HG02763 (cell line): ENCODE measurements around the gene KLHL41.

Experiments
- ATAC-seq: cut with Tn5 transposase; IDR thresholded peaks from one replicate; pipeline ENCODE4 v1.9.1; 2021; ENCODE audit warnings: mild to moderate bottlenecking, moderate library complexity; ENCODE audit not compliant: unreplicated experiment

The KLHL41 gene

DNA sequence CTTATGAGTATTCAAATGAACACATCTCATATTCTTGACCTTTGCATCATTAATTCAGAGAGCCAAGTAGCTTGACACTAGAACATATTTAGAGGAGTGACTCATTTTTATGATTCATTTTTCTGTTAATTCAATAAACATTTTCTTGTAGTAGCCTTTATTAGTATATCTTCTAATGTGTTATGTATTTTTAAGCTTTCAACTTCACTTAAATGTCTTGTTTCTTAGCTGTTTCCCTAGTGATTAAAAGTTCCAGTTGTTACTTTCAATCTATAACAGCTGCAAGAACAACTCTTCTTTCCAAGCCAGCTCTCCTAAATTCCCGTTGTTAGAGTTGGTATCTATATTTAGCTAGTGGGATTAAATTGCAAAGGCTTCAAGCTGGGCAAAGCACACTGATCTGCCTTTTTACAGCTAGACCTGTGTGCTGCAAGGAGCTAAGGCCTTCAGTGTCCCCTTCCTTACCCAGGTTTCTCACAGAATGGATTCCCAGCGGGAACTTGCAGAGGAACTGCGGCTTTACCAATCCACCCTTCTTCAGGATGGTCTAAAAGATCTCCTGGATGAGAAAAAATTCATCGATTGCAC is at the start of gene KLHL41:
Gene KLHL41, plus strand, starts transcription at position 405 of the 588 bp plus-strand sequence. Its CDS starts 77 bp downstream, at position 482.
- ATAC-seq = no peak

- ATAC-seq = no peak
Observed at GRCh38 chr2:169461143-169461542, 48.4 kb upstream of the KLHL41 start.

GRCh38 chr2:169462896-169463695 is 46.4 kb upstream of the KLHL41 start:
- no peak for ATAC-seq

DNA sequence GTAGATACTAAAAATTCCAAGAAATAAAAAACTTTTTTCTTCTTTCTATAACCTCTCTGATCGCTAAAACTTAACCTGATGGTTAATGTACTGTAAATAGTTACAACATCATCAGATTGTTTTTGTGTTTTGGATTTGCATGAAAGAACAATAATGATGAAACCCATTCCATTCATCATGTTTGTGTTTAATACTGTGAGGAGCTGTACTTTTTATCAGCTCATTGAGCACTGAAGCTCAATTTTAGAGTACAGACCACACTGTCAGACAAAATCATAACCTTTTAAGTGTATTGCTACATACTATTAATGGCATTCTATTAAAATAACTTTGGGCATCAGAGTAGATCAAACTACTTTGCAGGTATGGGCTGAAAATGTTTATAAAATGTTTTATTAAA is 45.0 kb upstream of the KLHL41 start:
- ATAC-seq = no peak

DNA sequence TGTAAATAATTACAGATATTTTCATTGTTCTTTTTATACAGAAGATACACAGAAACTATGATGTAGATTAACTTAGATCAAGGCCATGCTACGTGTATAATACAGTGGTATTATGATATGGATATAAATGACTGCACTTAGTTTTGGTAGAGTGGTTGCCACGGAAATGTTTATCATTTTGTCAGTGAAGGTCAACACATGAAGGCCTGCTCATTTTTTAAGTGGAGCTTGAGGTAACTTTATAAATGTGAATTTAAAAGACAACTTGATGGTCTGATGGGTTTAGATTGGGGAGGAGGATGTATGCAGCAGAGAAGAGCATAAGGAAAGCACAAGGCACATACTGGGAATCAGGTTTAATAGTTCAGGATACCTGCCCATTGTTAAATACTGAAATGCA is 44.6 kb upstream of the KLHL41 start:
- ATAC-seq = no peak

GRCh38 chr2:169468841-169469240 is 40.7 kb upstream of the KLHL41 start:
- ATAC-seq = no peak

DNA sequence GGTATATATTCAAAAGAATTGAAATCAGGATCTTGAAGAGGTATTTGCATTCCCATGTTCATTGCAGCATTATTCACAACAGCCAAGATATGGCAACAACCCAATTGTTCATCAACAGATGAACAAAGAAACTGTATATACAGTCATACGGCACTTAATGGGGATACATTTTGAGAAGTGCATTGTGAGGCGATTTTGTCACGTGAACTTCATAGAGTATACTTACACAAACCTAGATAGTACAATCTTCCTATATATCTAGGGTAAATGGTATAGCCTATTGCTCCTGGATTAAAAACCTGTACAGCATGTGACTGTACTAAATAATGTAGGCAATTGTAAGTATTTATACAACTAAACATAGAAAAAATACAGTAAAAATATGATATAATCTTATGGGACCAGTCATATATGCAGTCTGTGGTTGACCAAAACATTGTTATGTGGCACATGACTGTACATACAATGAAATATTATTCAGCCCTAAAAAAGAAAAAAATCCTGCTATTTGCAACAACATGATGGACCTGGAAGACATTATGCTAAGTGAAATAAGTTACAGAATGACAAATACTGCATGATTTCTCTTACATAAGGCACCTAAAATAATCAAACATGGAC is 39.4 kb upstream of the KLHL41 start:
- ATAC-seq = no peak

GRCh38 chr2:169472249-169472648 is 37.3 kb upstream of the KLHL41 start:
- ATAC-seq = no peak

DNA sequence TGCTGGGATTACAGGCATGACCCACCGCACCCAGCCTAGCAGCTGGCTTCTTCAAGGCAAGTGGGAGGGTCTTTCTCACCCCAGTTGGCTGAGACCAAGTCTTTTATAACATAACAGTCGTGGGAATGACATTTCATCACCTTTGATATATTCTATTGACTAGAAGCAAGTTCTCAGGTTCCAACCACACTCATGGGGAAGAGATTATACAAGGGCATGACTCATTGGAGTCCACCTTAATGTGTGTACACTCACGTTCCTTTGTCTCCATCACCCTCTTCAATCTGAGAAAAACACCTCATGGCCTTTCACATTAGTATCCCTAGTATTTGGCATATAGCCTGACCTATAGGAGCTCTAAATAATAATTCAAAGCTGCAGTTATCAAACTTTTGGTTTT is 33.0 kb upstream of the KLHL41 start:
- no peak for ATAC-seq

- ATAC-seq = no peak
Observed at GRCh38 chr2:169478339-169478738, 31.2 kb upstream of the KLHL41 start.

- no peak for ATAC-seq
Observed at GRCh38 chr2:169478745-169479256, 30.7 kb upstream of the KLHL41 start.

DNA sequence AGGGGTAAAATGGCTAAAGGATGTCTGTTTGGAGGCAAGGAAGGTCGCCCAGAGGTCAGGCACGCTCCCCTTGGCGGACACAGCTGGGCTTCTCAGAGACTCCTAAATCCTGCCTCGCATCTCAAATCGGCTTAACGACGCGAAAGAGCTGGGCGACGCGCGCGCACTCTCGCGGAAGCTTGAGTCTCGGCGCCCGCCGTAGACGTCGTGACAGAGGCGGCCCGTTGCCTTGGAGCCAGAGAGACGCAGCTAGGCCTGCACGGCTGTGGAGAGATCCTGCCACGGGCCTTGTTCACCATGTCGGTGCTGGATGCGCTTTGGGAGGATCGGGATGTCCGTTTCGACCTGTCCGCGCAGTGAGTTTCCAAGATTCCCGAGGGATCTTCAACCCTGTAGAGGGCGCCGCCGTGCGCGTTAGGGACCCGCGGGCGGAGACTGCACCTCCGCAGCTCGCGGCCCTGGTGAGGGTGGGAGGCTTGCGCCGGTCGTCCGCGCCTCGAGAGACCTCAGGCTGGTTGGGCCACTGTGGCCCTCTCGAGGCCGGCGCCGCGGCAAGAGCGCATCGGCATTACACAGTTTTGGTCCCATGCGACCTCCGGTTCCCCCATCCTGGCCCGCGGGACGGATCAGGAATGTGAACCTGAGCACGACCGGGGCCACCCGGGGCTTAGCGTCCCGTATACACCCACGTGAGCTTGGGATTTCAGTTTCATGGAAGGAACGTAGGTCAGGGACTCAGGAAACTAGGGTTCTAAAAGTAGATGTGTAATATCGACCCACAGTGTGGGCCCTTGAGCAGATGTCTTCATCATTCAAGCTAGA is 30.0 kb upstream of the KLHL41 start, which contains the start of gene BBS5:
Gene BBS5, plus strand, starts transcription at position 238 of the 822 bp plus-strand sequence. Its CDS starts 60 bp downstream, at position 298.
- ATAC-seq = peak; percentile 93

DNA sequence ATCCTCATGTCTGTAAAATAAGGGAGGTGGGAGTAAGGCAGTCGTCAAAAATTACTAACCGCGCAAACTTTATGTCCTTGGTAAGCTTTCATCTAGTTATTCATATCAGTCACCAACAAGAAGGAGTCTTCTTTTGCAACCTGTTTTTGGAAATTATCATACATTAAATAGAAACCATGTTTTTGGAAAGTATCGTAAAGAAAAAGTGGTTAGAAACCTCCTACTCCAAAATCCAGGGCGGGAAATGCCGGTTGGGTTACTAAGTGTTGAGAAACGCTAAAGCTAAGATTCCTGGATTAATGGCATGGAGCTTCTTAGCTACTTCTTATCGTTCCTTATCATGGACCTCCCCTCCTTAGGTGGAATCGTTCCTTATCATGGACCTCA is 29.4 kb upstream of the KLHL41 start:
- no peak for ATAC-seq

- ATAC-seq = no peak
Observed at GRCh38 chr2:169485650-169486138, 23.8 kb upstream of the KLHL41 start.

DNA sequence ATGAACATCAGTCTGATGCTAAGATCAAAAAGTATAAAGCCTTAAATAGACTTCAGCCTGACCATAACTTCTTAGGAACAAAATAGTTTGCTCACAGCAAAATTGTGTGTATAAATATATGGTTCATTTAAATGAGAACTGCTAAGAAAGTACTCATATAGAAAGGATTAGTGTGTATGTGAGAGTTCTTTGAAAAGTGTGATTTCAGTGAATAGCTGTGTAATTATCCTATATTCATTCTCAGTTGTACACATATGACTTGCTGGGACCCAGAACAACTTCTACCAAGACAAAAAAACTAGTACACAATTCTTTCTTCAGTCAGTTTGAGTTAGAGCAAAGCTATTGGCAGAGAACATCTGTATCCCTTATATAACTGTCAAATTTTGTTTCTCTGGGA is 23.0 kb upstream of the KLHL41 start:
- no peak for ATAC-seq

DNA sequence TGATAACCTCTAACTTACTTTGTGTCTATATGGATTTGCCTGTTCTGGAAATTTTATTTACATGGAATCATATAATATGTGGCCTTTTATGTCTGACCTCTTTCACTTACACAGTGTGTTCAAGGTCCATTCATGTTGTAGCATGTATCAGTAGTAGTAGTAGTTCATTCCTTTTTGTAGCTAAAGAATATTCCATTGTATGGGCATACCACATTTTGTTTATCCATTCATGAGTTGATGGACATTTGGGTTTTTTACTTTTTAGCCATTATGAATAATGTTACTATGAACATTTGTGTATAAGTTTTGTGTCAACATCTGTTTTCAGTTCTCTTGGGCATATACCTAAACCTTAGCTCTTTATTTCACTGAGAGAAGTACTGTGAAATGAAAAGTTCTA is 18.7 kb upstream of the KLHL41 start:
- no peak for ATAC-seq

- no peak for ATAC-seq
Observed at GRCh38 chr2:169491378-169491777, 18.1 kb upstream of the KLHL41 start.

- no peak for ATAC-seq
Observed at GRCh38 chr2:169493360-169493759, 16.1 kb upstream of the KLHL41 start.

- ATAC-seq = no peak
Observed at GRCh38 chr2:169495310-169495928, 14.1 kb upstream of the KLHL41 start.

- ATAC-seq = no peak
Observed at GRCh38 chr2:169504651-169505050, 4.9 kb upstream of the KLHL41 start.
